OCI-LY1 (cell line): ENCODE data around the gene NKRF.

Experiments used
- EZH2 ChIP-seq: fragments of 200-600 bp; sonication (generic), shearing (Covaris generic); IDR thresholded peaks from 2 replicates; pipeline ENCODE4 v1.8.0; 2017; ENCODE audit warnings: borderline replicate concordance, mixed run types, mild to moderate bottlenecking, antibody characterized with exemption, low read length, moderate library complexity, mixed read lengths
- TF ChIP-seq, protein P1 (sequence below): fragments of 200-600 bp; sonication (generic), shearing (Covaris generic); IDR thresholded peaks from 2 replicates; pipeline ENCODE4 v1.5.1; 2017; ENCODE audit warnings: mild to moderate bottlenecking, antibody characterized with exemption, low read length, moderate library complexity, mixed read lengths

GRCh38 chrX:119605464-119606279 lies 552 bp downstream of the NKRF start:
- TF ChIP-seq, protein P1, sequence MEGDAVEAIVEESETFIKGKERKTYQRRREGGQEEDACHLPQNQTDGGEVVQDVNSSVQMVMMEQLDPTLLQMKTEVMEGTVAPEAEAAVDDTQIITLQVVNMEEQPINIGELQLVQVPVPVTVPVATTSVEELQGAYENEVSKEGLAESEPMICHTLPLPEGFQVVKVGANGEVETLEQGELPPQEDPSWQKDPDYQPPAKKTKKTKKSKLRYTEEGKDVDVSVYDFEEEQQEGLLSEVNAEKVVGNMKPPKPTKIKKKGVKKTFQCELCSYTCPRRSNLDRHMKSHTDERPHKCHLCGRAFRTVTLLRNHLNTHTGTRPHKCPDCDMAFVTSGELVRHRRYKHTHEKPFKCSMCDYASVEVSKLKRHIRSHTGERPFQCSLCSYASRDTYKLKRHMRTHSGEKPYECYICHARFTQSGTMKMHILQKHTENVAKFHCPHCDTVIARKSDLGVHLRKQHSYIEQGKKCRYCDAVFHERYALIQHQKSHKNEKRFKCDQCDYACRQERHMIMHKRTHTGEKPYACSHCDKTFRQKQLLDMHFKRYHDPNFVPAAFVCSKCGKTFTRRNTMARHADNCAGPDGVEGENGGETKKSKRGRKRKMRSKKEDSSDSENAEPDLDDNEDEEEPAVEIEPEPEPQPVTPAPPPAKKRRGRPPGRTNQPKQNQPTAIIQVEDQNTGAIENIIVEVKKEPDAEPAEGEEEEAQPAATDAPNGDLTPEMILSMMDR = no peak
- no peak for TF ChIP-seq EZH2
